ENCODE data around the gene GABRG1. TPM values are rescaled to one million over a fixed set of nuclear protein-coding genes. Genes with fewer than 3 reads are reported as not detected.

GABRG1 gene
- total RNA-seq (ENCODE audit: low replicate concordance), result not detected in 2 replicates

DNA sequence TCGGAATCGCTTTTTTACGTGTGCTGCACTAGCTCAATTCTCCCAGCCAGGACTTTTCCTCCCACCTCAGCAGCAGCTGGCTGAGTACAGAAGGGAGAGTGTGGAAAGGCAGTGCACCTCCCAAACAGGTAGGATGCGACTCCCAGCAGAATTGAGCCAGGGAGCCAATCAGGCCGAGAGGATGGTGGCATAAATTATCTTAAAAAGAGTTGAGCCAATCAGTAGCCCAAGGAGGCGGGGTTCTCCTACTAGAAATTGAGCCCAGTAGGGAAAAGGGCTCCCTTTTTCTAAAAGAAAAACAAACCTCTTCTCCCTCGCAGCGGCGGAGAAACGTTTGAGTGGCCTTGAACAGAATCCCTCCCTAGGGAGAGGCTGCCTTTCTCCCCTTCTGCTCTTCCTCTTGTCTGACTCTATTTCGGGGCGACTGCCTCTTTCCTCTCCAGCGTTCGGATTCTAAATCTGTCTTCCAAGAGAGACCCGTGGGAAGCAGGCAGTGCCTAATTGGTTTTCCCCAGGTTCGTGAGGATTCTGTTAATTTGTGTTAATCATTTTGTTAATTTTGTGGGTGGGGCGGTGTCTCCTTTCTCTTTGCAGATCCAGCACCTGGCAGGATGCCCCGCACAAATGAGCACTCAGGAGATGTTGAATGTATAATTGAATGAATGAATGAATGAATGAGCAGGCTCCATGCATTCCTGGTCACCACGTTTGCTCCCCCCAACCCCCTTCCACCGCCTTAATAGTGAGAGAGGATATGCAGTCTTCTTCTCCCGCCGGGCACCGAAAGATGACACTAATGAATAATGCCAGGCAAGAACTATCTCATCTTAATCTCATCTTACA lies at the start of gene GABRG1:
GABRG1 (minus strand) TSS at position 142 of the 843 bp plus-strand sequence; CDS start at position 1, 141 bp downstream.
- Histone ChIP-seq H3K79me2 (ENCODE audit: low read depth) (no peaks in the 10 kb centered on the region), H3K36me3 (no peaks in the 10 kb centered on the region), H3K27ac (no peak within 1 kb of the TSS), H2AFZ (replicated peaks) (peak within 1 kb of the TSS; percentile 61), H3K9ac (no peak within 1 kb of the TSS), H3F3A (ENCODE audit: low read depth) (peaks cover 12% of the 10 kb centered on the region), H3K27me3 (peaks cover 35% of the 10 kb centered on the region), H3K4me1 (peaks cover 12% of the 10 kb centered on the region), H3K9me3 (ENCODE audit: low read depth) (no peaks in the 10 kb centered on the region), H3K4me3 (peak within 1 kb of the TSS; percentile 43), H3K4me2 (peak within 1 kb of the TSS; percentile 76), H4K20me1 (ENCODE audit: low read depth) (no peaks in the 10 kb centered on the region)
- Mint-ChIP-seq H3K27ac (no peak within 1 kb of the TSS), H3K9me3 (no peaks in the 10 kb centered on the region), H3K36me3 (no peaks in the 10 kb centered on the region), H3K27me3 (ENCODE audit: insufficient read depth, low read depth) (peaks cover 14% of the 10 kb centered on the region), H3K4me3 (peak within 1 kb of the TSS; percentile 80), H3K4me1 (peaks cover 18% of the 10 kb centered on the region)
- no peak for TF ChIP-seq EZH2phosphoT487 (IDR thresholded peaks at IDR 0.05)
- TF ChIP-seq EZH2 (IDR thresholded peaks at IDR 0.05), result no peak
- TF ChIP-seq, protein P1, sequence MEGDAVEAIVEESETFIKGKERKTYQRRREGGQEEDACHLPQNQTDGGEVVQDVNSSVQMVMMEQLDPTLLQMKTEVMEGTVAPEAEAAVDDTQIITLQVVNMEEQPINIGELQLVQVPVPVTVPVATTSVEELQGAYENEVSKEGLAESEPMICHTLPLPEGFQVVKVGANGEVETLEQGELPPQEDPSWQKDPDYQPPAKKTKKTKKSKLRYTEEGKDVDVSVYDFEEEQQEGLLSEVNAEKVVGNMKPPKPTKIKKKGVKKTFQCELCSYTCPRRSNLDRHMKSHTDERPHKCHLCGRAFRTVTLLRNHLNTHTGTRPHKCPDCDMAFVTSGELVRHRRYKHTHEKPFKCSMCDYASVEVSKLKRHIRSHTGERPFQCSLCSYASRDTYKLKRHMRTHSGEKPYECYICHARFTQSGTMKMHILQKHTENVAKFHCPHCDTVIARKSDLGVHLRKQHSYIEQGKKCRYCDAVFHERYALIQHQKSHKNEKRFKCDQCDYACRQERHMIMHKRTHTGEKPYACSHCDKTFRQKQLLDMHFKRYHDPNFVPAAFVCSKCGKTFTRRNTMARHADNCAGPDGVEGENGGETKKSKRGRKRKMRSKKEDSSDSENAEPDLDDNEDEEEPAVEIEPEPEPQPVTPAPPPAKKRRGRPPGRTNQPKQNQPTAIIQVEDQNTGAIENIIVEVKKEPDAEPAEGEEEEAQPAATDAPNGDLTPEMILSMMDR (IDR thresholded peaks at IDR 0.05), result no peak
- peak; percentile 62 for DNase-seq (ENCODE audit: low spot score)

DNA sequence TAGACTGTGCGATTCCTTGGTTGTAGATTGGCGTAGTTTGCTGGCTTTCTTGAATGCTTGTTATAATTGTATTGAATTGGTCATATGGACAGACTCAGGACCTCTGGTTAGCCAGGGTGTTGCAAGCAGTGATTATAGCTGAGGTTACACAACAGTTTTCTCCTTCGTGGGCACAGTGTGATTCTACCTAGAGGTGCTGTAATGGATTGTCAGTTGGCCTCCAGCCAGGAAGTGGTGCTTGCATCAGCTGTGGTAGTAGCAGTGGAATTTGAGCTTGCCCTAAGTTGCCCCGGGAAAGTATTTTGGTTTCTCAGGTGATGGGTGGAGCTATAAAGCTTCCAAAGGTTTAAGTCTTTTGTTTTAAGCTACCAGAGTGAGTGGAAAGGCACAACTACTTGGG lies 23.1 kb upstream of the GABRG1 start:
- no peak overlapping the region for H3K4me3 ChIP-seq
- Mint-ChIP-seq H3K27me3 (ENCODE audit: insufficient read depth, low read depth) (no peaks in the 10 kb centered on the region), H3K27ac (no peak overlapping the region), H3K4me3 (no peak overlapping the region), H3K4me1 (no peaks in the 10 kb centered on the region), H3K36me3 (no peaks in the 10 kb centered on the region), H3K9me3 (peaks cover 5% of the 10 kb centered on the region)
- no peaks in the 10 kb centered on the region for H3K79me2 ChIP-seq (ENCODE audit: low read depth)
- DNase-seq (ENCODE audit: low spot score), result no peak
- H3K9me3 ChIP-seq (ENCODE audit: low read depth), result no peaks in the 10 kb centered on the region
- no peaks in the 10 kb centered on the region for H3K27me3 ChIP-seq
- H3K27ac ChIP-seq, result no peak overlapping the region
- H3K4me1 ChIP-seq, result no peaks in the 10 kb centered on the region
- no peak overlapping the region for H3K9ac ChIP-seq
- H4K20me1 ChIP-seq (ENCODE audit: low read depth), result no peaks in the 10 kb centered on the region
- TF ChIP-seq EZH2phosphoT487 (IDR thresholded peaks at IDR 0.05) (no peak), EZH2 (IDR thresholded peaks at IDR 0.05) (no peak)
- TF ChIP-seq, protein P1 (IDR thresholded peaks at IDR 0.05), result no peak
- no peaks in the 10 kb centered on the region for H3K36me3 ChIP-seq
- no peak overlapping the region for H2AFZ ChIP-seq (replicated peaks)
- H3K4me2 ChIP-seq, result no peak overlapping the region
- no peaks in the 10 kb centered on the region for H3F3A ChIP-seq (ENCODE audit: low read depth)

DNA sequence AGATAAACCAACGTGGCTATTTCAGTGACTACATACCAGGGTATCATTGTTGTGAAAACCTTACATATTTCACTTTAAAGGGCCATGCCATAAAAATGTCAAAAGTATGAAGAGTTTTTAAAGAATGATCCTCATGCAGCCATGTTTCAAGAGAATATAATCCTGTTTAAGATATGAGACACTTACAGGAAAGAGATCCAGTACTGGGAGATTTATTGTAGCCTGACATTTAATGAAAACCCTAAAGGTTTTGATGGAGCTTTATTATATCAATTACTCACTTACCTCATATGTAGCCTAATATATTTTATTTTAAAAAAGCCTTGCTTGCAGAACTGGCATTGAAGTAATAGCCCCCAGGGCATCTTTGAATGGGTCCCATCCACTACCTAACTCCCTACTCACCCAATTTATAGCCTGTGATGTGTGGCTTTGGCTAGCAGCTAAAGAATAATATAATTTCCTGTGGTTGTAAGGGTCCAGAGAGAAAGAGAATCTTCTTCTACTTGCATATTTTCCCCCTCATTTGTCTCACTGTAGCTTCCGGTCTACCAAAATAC lies 7.7 kb upstream of the GABRG1 start:
- Histone ChIP-seq H4K20me1 (ENCODE audit: low read depth) (no peaks in the 10 kb centered on the region), H3F3A (ENCODE audit: low read depth) (no peaks in the 10 kb centered on the region), H3K79me2 (ENCODE audit: low read depth) (no peaks in the 10 kb centered on the region), H3K4me3 (no peak overlapping the region), H3K4me1 (no peaks in the 10 kb centered on the region), H3K4me2 (no peak overlapping the region), H2AFZ (replicated peaks) (no peak overlapping the region), H3K9ac (no peak overlapping the region), H3K9me3 (ENCODE audit: low read depth) (no peaks in the 10 kb centered on the region), H3K27ac (no peak overlapping the region), H3K27me3 (peaks cover 3% of the 10 kb centered on the region), H3K36me3 (no peaks in the 10 kb centered on the region)
- no peaks in the 10 kb centered on the region for H3K27me3 Mint-ChIP-seq (ENCODE audit: insufficient read depth, low read depth)
- H3K4me1 Mint-ChIP-seq, result no peaks in the 10 kb centered on the region
- no peaks in the 10 kb centered on the region for H3K9me3 Mint-ChIP-seq
- no peaks in the 10 kb centered on the region for H3K36me3 Mint-ChIP-seq
- no peak for DNase-seq (ENCODE audit: low spot score)
- H3K27ac Mint-ChIP-seq, result no peak overlapping the region
- no peak for TF ChIP-seq EZH2phosphoT487 (IDR thresholded peaks at IDR 0.05)
- TF ChIP-seq, protein P1 (IDR thresholded peaks at IDR 0.05), result no peak
- no peak for TF ChIP-seq EZH2 (IDR thresholded peaks at IDR 0.05)
- H3K4me3 Mint-ChIP-seq, result no peak overlapping the region

Data from neural progenitor cell (in vitro differentiated cells).